HG03439 (cell line): ENCODE data around the gene ADAMTS9.

Experiments used
- ATAC-seq: cut with Tn5 transposase; IDR thresholded peaks from one replicate; pipeline ENCODE4 v1.9.1; 2021; ENCODE audit warnings: mild to moderate bottlenecking, moderate library complexity; ENCODE audit not compliant: unreplicated experiment

The ADAMTS9 gene

GRCh38 chr3:64578062-64578770 lies 109.6 kb downstream of the ADAMTS9 start:
- no peak for ATAC-seq

- no peak for ATAC-seq
Measured at GRCh38 chr3:64576211-64576775, 111.5 kb downstream of the ADAMTS9 start.

GRCh38 chr3:64575211-64575844 lies 112.5 kb downstream of the ADAMTS9 start:
- peak; percentile 79 for ATAC-seq

- no peak for ATAC-seq
Measured at GRCh38 chr3:64574194-64574593, 113.6 kb downstream of the ADAMTS9 start.

- ATAC-seq: no peak
Measured at GRCh38 chr3:64571982-64572381, 115.8 kb downstream of the ADAMTS9 start.

- no peak for ATAC-seq
Measured at GRCh38 chr3:64568895-64569517, 118.8 kb downstream of the ADAMTS9 start.

GRCh38 chr3:64566859-64567258 lies 120.9 kb downstream of the ADAMTS9 start:
- ATAC-seq: no peak

GRCh38 chr3:64563751-64564150 lies 124.0 kb downstream of the ADAMTS9 start:
- ATAC-seq: no peak

- no peak for ATAC-seq
Measured at GRCh38 chr3:64561868-64562267, 125.9 kb downstream of the ADAMTS9 start.

GRCh38 chr3:64561325-64561843 lies 126.4 kb downstream of the ADAMTS9 start:
- ATAC-seq: no peak

- ATAC-seq: no peak
Measured at GRCh38 chr3:64560791-64561190, 127.0 kb downstream of the ADAMTS9 start.

- no peak for ATAC-seq
Measured at GRCh38 chr3:64559588-64559987, 128.2 kb downstream of the ADAMTS9 start.

GRCh38 chr3:64556046-64556445 lies 131.8 kb downstream of the ADAMTS9 start:
- no peak for ATAC-seq

GRCh38 chr3:64555351-64555750 lies 132.4 kb downstream of the ADAMTS9 start:
- ATAC-seq: no peak

- no peak for ATAC-seq
Measured at GRCh38 chr3:64554096-64554920, 133.5 kb downstream of the ADAMTS9 start.

- ATAC-seq: no peak
Measured at GRCh38 chr3:64552966-64553365, 134.8 kb downstream of the ADAMTS9 start.

GRCh38 chr3:64552160-64552559 lies 135.6 kb downstream of the ADAMTS9 start:
- ATAC-seq: no peak

- no peak for ATAC-seq
Measured at GRCh38 chr3:64551697-64552096, 136.1 kb downstream of the ADAMTS9 start.

- no peak for ATAC-seq
Measured at GRCh38 chr3:64550745-64551144, 137.1 kb downstream of the ADAMTS9 start.

GRCh38 chr3:64549869-64550268 lies 137.9 kb downstream of the ADAMTS9 start:
- no peak for ATAC-seq
